Activated naive CD4-positive, alpha-beta T cell treated with anti-CD3 and anti-CD28 coated beads, Interleukin-2, amount 10 ng/mL, durations not matched to agents 7 days and 5 days (primary cell): Measurements from ENCODE around the gene GPX6.
"Not testable (repeated sequence)": the region's sequence is repeated elsewhere in the genome, so short reads cannot be mapped to it uniquely, and the experiment has no call there.

Experiments
- CTCF ChIA-PET: fragments of 350-600 bp; sonication (Branson Sonifier 250); formaldehyde crosslinking; loops from one replicate; lab custom pipeline; 2021; ENCODE audit warnings: antibody characterized with exemption; lab: Charles Lee
- DNase-seq: peaks from one replicate; pipeline ENCODE4 v3.0.0-alpha.2; 2020
- H3K27ac Mint-ChIP-seq: one replicate; pipeline ENCODE4 v1.8.0; 2021; ENCODE audit warnings: mild to moderate bottlenecking, moderate library complexity, mixed read lengths
- H3K27me3 Mint-ChIP-seq: one replicate; pipeline ENCODE4 v1.8.0; 2021; ENCODE audit warnings: mild to moderate bottlenecking, mixed read lengths
- H3K36me3 Mint-ChIP-seq: one replicate; pipeline ENCODE4 v1.8.0; 2021; ENCODE audit warnings: mixed read lengths
- H3K4me1 Mint-ChIP-seq: one replicate; pipeline ENCODE4 v1.8.0; 2021; ENCODE audit warnings: mixed read lengths
- H3K4me3 Mint-ChIP-seq: one replicate; pipeline ENCODE4 v1.8.0; 2021; ENCODE audit warnings: mild to moderate bottlenecking, moderate library complexity, mixed read lengths
- H3K9me3 Mint-ChIP-seq: one replicate; pipeline ENCODE4 v1.8.0; 2021; ENCODE audit warnings: mixed read lengths

GPX6 gene

DNA sequence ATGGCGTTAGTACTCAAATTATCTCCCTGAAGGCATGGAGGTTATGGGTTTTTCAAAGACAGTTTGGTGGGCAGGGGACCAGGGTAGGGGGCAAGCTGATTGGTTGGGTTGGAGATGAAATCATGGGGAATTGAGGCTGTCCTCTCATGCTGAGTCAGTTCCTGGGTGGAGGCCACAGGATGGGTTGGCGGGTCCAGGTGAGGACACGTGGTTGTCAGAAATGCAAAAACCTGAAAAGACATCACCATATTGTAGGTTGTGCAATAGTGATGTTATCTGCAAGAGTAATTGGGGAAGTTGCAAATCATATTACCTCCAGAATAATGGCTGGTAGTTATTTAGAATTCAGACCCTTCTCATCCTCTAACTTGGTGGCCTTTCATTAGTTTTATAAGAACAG lies 30.1 kb downstream of the GPX6 start:
- H3K27me3 Mint-ChIP-seq: peaks cover 79% of the 10 kb centered on the region
- CTCF ChIA-PET: no interaction called here
- DNase-seq: no peak
- H3K9me3 Mint-ChIP-seq: peaks cover 8% of the 10 kb centered on the region
- H3K4me1 Mint-ChIP-seq: peaks cover 23% of the 10 kb centered on the region
- no peak overlapping the region for H3K4me3 Mint-ChIP-seq
- H3K36me3 Mint-ChIP-seq: no peaks in the 10 kb centered on the region
- H3K27ac Mint-ChIP-seq: no peak overlapping the region

DNA sequence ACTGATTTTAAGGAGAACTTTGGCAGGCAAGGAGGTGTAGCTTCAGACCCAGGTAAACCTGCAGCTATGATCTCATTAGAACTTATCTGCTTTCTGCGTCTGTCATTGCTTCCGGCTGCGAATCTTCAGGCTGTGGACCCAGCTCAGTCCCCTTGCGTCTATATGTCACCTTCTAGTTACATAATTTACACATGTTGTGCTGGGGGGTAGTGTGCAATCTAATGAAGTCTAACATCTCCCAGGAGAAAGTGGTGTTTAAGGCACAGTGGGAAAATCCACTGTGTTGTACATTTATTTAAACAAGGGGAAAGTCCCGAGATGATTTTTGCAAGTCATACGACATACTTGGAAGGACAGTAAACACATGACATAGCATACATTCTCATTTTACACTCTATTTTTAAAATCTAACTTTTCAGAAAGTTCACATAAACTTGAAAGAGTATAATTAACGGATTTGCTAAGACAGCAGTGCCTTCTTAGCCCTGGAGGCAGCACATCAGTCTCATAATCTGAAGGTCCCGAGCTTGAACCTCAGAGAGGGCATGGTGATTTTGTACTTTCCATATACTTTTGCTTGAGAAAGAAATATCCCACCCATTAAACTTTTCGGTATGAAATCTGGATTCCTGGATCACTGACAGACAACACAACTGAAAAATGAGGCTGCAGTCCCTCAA lies 35.2 kb downstream of the GPX6 start:
- DNase-seq: no peak
- Mint-ChIP-seq H3K36me3 (no peaks in the 10 kb centered on the region), H3K9me3 (peaks cover 3% of the 10 kb centered on the region), H3K4me3 (no peak overlapping the region), H3K27ac (no peak overlapping the region), H3K4me1 (peaks cover 14% of the 10 kb centered on the region), H3K27me3 (peaks cover 65% of the 10 kb centered on the region)
- CTCF ChIA-PET: no interaction called here

DNA sequence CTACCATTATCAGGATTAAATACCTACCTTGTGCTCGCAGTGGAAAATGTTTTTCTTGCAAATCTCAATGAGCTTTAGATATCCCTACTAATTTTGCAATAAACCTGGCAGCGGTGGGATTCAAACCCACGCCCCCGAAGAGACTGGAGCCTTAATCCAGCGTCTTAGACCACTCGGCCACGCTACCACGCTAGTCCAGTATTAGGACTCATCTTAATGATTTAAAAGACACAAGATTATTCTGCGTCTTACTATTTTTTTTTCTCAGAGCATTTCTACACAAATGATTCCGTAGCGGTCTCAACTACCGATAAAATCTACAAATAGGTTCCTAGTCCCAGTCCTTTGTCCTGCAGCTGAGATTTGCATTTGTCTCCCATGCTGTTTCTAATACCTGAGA lies 37.1 kb downstream of the GPX6 start:
- CTCF ChIA-PET: no interaction called here
- H3K9me3 Mint-ChIP-seq: no peaks in the 10 kb centered on the region

DNA sequence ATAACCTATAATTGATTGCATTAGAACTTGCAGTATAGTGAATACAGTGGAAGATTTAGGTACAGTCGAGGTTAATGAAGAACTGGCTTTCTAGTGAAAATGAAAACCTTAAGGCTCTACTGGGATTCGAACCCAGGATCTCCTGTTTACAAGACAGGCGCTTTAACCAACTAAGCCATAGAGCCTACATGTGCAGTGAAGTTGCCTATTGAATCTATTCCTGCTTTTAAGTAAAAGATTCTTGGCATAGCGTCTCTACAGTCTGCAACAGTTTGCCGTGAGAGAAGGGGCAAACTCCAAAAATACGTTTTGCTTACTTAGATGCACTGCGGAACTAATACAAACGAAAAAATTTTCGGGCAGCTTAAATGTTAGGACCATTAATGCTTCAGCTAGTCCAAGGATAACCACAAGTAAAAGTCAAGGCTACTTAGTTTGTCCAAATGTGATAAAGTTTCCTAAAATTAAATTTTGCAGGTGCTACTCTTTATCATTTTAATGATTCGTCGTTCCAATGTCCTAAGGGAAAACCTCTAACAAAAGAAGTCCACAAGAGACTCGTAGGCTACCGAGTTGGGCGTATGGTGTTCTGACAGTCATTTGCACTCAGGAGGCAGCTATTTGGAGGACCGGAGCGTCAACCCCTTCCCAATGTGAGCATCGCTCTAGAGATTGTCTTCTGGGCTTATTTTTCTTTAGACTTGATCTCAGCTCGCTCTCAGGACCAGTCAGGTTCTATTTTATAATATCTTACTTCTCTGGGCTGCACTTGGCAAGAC lies 41.0 kb downstream of the GPX6 start:
- Mint-ChIP-seq H3K27me3 (peaks cover 48% of the 10 kb centered on the region), H3K9me3 (no peaks in the 10 kb centered on the region), H3K4me1 (peaks cover 16% of the 10 kb centered on the region), H3K36me3 (no peaks in the 10 kb centered on the region), H3K27ac (no peak overlapping the region), H3K4me3 (peak overlapping the region; percentile 5)
- DNase-seq: no peak
- CTCF ChIA-PET: interaction anchor here (0.9 kb wide), 1 partner anchor 68 kb away, joined by 3 read pairs; no protein-coding TSS in a partner anchor

More for the DNA sequence above, 37.1 kb downstream of the GPX6 start:
- peaks cover 16% of the 10 kb centered on the region for H3K4me1 Mint-ChIP-seq
- H3K4me3 Mint-ChIP-seq: no peak overlapping the region
- no peaks in the 10 kb centered on the region for H3K36me3 Mint-ChIP-seq
- no peak for DNase-seq
- peaks cover 72% of the 10 kb centered on the region for H3K27me3 Mint-ChIP-seq
- no peak overlapping the region for H3K27ac Mint-ChIP-seq

DNA sequence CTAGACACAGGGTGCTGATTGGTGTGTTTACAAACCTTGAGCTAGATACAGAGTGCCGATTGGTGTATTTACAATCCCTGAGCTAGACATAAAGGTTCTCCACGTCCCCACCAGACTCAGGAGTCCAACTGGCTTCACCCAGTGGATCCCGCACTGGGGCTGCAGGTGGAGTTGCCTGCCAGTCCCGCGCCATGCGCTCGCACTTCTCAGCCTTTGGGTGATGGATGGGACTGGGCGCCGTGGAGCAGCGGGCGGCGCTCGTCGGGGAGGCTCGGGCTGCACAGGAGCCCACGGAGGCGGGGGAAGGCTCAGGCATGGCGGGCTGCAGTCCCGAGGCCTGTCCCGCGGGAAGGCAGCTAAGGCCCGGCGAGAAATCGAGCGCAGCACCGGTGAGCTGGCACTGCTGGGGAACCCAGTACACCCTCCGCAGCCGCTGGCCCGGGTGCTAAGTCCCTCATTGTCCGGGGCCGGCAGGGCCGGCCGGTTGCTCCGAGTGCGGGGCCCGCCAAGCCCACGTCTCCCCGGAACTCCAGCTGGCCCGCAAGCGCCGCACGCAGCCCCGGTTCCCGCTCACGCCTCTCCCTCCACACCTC lies 46.3 kb downstream of the GPX6 start:
- CTCF ChIA-PET, H3K27ac Mint-ChIP-seq, H3K4me1 Mint-ChIP-seq, DNase-seq, H3K9me3 Mint-ChIP-seq, H3K36me3 Mint-ChIP-seq, H3K4me3 Mint-ChIP-seq: not testable (repeated sequence)
- H3K27me3 Mint-ChIP-seq: peaks cover 43% of the 10 kb centered on the region

DNA sequence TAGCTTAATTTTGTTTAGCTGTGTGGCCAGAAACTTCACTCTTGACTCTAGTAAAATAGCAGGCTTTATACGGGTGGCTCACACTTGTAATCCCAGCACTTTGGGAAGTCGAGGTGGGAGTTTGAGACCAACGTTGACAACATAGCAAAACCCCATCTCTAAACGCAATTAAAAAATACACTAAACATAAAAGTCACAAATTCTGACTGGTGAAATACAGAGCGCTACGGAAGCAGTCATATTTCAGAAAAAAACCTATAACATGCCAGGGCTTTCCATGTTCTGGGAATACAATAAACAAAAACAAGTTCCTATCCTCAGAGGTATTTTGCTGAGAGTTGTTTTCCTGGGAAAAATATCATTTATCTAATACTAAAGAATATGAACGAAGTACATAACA lies 47.5 kb downstream of the GPX6 start:
- Mint-ChIP-seq H3K27ac (no peak overlapping the region), H3K27me3 (peaks cover 44% of the 10 kb centered on the region), H3K4me3 (no peak overlapping the region), H3K4me1 (no peaks in the 10 kb centered on the region), H3K9me3 (no peaks in the 10 kb centered on the region), H3K36me3 (no peaks in the 10 kb centered on the region)
- CTCF ChIA-PET: no interaction called here
- no peak for DNase-seq

- H3K27me3 Mint-ChIP-seq: peaks cover 64% of the 10 kb centered on the region
- peaks cover 10% of the 10 kb centered on the region for H3K4me1 Mint-ChIP-seq
- no peaks in the 10 kb centered on the region for H3K9me3 Mint-ChIP-seq
- CTCF ChIA-PET: no interaction called here
- no peaks in the 10 kb centered on the region for H3K36me3 Mint-ChIP-seq
- no peak overlapping the region for H3K4me3 Mint-ChIP-seq
- no peak overlapping the region for H3K27ac Mint-ChIP-seq
- DNase-seq: peak; percentile 47
These were observed 53.2 kb downstream of the GPX6 start for GRCh38 chr6:28462401-28462800.

- H3K36me3 Mint-ChIP-seq: no peaks in the 10 kb centered on the region
- H3K4me1 Mint-ChIP-seq: peaks cover 10% of the 10 kb centered on the region
- no peak for DNase-seq
These were observed 57.0 kb downstream of the GPX6 start for GRCh38 chr6:28458568-28458967.

More at GRCh38 chr6:28458568-28458967, 57.0 kb downstream of the GPX6 start:
- no peaks in the 10 kb centered on the region for H3K9me3 Mint-ChIP-seq
- peaks cover 54% of the 10 kb centered on the region for H3K27me3 Mint-ChIP-seq
- no peak overlapping the region for H3K27ac Mint-ChIP-seq
- CTCF ChIA-PET: no interaction called here
- H3K4me3 Mint-ChIP-seq: no peak overlapping the region
